ENCODE data around the gene PPP5C.

GRCh38 chr19:46422344-46422743 lies 75.5 kb downstream of the PPP5C start:
- TF ChIP-seq GATA2 (IDR thresholded peaks at IDR 0.05; ENCODE audit: low read depth, low read length) (no peak), GATA3 (IDR thresholded peaks at IDR 0.05; ENCODE audit: low read depth, low read length) (no peak)
